Activated naive CD8-positive, alpha-beta T cell treated with anti-CD3 and anti-CD28 coated beads, Interleukin-2, amount 50 U/mL, for 16 hours (primary cell): ENCODE data around the gene SLC5A10.
A peak's percentile ranks its signal among the peaks of the same experiment; 100 is the strongest.
"Not testable (repeated sequence)": the region's sequence is repeated elsewhere in the genome, so short reads cannot be mapped to it uniquely, and the experiment has no call there.

ENCODE experiments used
- DNase-seq: peaks from one replicate; pipeline ENCODE4 v3.0.0-alpha.2; 2020; ENCODE audit warnings: low read depth, low spot score

The SLC5A10 gene

GRCh38 chr17:19040350-19040749 is 88.4 kb downstream of the SLC5A10 start:
- not testable (repeated sequence) for DNase-seq

GRCh38 chr17:19041871-19042270 is 89.9 kb downstream of the SLC5A10 start:
- not testable (repeated sequence) for DNase-seq

- not testable (repeated sequence) for DNase-seq
Measured at GRCh38 chr17:19042369-19042768, 90.4 kb downstream of the SLC5A10 start.

DNA sequence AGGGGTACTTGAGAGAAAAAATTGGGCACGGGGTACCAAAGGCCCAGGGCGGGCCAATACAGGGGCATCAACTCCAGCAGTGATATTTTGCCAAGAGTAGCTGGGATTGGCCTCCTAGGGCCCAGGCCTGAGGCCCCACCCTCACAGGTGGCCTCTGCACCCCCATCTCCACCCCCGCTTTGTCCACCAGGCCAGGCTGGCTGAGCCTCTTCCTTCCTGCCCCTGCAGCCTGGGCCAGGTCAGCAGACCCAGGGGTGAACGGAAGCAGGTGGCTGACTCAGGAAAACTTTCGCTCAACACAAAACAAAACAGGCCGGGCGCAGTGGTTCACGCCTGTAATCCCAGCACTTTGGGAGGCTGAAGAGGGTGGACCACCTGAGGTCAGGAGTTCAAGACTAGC is 91.1 kb downstream of the SLC5A10 start:
- DNase-seq = not testable (repeated sequence)

GRCh38 chr17:19044643-19045042 is 92.7 kb downstream of the SLC5A10 start:
- DNase-seq = not testable (repeated sequence)

- not testable (repeated sequence) for DNase-seq
Measured at GRCh38 chr17:19046782-19047375, 94.9 kb downstream of the SLC5A10 start, which contains the start of gene GRAP. GRAP (minus strand) TSS chr17:19046957; CDS start chr17:19046926, 31 bp downstream.

GRCh38 chr17:19047510-19047909 is 95.5 kb downstream of the SLC5A10 start:
- DNase-seq = not testable (repeated sequence)

DNA sequence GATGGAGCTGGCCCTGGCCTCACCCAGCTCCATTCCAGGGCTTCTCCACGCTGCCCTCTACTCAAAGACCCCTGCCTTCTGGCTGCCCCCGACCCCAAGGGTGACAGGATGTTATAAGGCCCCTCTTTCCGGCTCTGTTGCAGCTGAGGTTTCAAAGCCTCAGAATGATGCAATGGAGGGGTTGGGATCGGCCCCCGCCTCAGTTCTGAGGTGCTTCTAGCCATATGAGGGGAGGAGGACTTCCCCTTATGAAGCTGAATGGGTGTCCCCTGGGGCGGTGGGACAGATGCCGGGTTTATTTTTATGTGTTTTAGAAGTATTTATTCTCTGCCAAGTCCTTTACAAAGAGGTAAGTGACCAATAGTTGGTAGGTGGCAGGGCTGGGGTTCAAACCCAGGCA is 96.9 kb downstream of the SLC5A10 start:
- DNase-seq = not testable (repeated sequence)

- DNase-seq = not testable (repeated sequence)
Measured at GRCh38 chr17:19055447-19055846, 103.5 kb downstream of the SLC5A10 start.

GRCh38 chr17:19062009-19062717 is 110.2 kb downstream of the SLC5A10 start:
- not testable (repeated sequence) for DNase-seq

DNA sequence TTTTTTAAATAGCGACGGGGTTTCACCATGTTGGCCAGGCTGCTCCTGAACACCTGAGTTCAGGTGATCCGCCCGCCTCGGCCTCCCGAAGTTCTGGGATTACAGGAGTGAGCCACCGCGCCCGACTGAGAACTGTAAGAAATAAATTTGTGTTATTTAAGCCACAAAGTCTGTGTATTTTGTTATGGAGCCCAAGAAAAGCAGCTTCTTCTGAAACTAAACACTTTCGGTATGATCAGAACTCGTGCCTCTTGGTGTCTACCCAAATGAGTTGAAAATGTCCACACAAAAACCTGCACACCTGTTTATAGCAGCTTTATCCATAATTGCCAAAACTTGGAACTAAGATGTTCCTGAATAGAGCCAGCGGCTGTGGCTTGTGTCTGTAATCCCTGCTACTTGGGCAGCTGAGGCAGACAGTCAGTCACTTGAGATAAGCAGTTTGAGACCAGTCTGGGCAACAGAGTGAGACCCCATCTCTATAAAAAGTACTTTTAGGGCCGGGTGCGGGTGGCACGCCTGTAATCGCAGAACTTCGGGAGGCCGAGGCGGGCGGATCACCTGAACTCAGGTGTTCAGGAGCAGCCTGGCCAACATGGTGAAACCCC is 110.9 kb downstream of the SLC5A10 start:
- DNase-seq = not testable (repeated sequence)

GRCh38 chr17:19063326-19063956 is 111.5 kb downstream of the SLC5A10 start:
- peak; percentile 90 for DNase-seq

DNA sequence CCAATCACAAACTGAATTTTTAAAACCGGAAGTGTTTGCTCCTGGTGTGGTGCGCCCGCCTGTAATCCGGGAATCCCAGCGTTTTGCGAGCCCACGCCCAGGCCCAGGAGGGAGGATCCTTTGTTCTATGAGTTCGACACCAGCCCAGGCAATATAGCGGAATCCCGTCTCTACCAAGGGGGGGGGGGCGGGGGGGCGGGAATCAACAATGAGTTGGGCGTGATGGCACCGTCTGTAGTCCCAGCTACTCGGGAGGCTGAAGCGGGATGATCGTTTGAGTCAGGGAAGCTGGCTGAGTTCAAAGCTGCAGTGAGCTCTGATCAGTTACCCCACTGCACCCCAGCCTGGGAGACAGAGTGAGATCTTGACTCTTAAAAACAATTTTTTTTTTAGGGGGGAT is 112.4 kb downstream of the SLC5A10 start:
- DNase-seq = not testable (repeated sequence)

DNA sequence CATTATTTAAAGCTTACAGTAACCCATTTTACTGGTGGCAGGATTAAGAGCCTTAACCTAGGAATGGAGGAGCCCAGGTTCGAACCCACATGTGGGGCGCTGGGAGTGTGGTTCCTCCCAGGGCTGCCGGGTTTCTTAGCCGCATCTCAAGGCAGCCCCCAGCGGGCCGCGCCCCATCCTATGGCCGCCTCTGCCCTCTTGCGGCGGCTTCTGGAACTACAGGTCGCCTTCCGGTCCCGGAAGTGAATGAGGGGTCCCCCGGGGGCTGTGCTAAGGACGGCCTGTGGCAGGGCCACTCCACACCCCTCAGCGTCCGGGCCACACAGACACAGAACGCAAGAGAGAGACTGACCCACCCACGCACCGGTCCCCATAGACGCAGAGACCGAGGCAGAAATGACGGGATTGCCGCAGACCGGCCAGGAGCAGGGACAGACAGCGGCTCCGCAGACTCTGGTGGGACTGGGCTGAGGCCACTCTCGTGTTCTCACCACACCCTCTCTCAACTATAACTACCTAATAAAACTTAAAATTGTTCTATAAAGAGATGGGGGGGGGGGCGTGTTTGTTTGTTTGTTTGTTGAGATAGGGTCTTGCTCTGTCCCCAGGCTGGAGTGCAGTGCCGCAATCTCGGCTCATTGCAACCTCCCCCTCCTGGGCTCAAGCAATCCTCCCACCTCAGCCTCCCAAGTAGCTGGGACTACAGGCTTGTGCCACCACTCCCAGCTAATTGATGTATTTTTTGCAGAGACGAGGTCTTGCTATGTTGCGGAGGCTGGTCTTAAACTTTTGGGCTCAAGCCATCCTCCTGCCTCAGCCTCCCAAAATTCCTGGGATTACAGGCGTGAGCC is 118.6 kb downstream of the SLC5A10 start:
- DNase-seq = not testable (repeated sequence)
